IMR-90 (cell line): Measurements from ENCODE around the gene TRIM44. TPM values are rescaled to one million over a fixed set of nuclear protein-coding genes. Genes with fewer than 3 reads are reported as not detected.

Experiments
- ATAC-seq: fragments of 200-7000 bp; cut with Tn5 transposase; 2 replicates; pipeline ENCODE4 v1.9.1; 2020; ENCODE audit warnings: low read depth, mild to moderate bottlenecking, moderate library complexity
- BruUV-seq: library from RNA; stranded (reverse); fragments of 400-500 nt; replicated peaks from 2 replicates; lab custom pipeline; 2021; lab: Mats Ljungman, UMichigan
- CTCF ChIA-PET: fragments of 300-600 bp; formaldehyde crosslinking; extraction: SDS; loops from one replicate; lab custom pipeline; 2021; ENCODE audit warnings: antibody characterized with exemption; lab: Yijun Ruan, JAX
- POLR2A ChIA-PET: fragments of 300-600 bp; sonication (Branson Sonifier 250); formaldehyde crosslinking; loops from one replicate; lab custom pipeline; 2022; ENCODE audit warnings: antibody characterized with exemption; ENCODE audit not compliant: unreplicated experiment; lab: Charles Lee
- DNase-seq: peaks from one replicate; pipeline ENCODE4 v3.0.0; 2013
- H2AFZ ChIP-seq: replicated peaks from 2 replicates; pipeline ENCODE3; 2013; ENCODE audit warnings: low read length, mild to moderate bottlenecking; ENCODE audit not compliant: poor library complexity
- H2AK5ac ChIP-seq: 2 replicates; pipeline ENCODE4 v1.6.1; 2013; ENCODE audit warnings: low read depth, low read length, inconsistent platforms
- H2AK9ac ChIP-seq: replicated peaks from 2 replicates; pipeline ENCODE3; 2013; ENCODE audit warnings: mild to moderate bottlenecking, low read depth, low read length, moderate library complexity; ENCODE audit not compliant: poor library complexity
- H2BK120ac ChIP-seq: 2 replicates; pipeline ENCODE4 v1.6.1; 2013; ENCODE audit warnings: low read depth, low read length, inconsistent platforms
- H2BK15ac ChIP-seq: 3 replicates; pipeline ENCODE4 v1.6.1; 2013; ENCODE audit warnings: low read depth, low read length, inconsistent platforms
- H2BK20ac ChIP-seq: 2 replicates; pipeline ENCODE4 v1.6.1; 2013; ENCODE audit warnings: low read depth, mild to moderate bottlenecking, inconsistent platforms, low read length, moderate library complexity
- H2BK5ac ChIP-seq: 2 replicates; pipeline ENCODE4 v1.6.1; 2013; ENCODE audit warnings: mild to moderate bottlenecking, low read depth, low read length, inconsistent platforms; ENCODE audit not compliant: poor library complexity, severe bottlenecking
- H3K14ac ChIP-seq: replicated peaks from 2 replicates; pipeline ENCODE4 v1.6.1; 2013; ENCODE audit warnings: low read depth, low read length, inconsistent platforms
- H3K18ac ChIP-seq: 2 replicates; pipeline ENCODE4 v1.6.1; 2013; ENCODE audit warnings: low read depth, low read length, control low read depth
- H3K23ac ChIP-seq: 2 replicates; pipeline ENCODE4 v1.6.1; 2013; ENCODE audit warnings: low read depth, low read length, inconsistent platforms
- H3K27ac ChIP-seq: 2 replicates; pipeline ENCODE4 v1.5.1; 2013; ENCODE audit warnings: mild to moderate bottlenecking, control low read depth, low read length; ENCODE audit not compliant: insufficient read depth
- H3K27me3 ChIP-seq: 2 replicates; pipeline ENCODE4 v1.6.1; 2013; ENCODE audit warnings: low read length; ENCODE audit not compliant: control insufficient read depth, insufficient read depth
- H3K36me3 ChIP-seq: 2 replicates; pipeline ENCODE4 v1.6.1; 2013; ENCODE audit warnings: low read length, mixed read lengths; ENCODE audit not compliant: control insufficient read depth, insufficient read depth
- H3K4ac ChIP-seq: 2 replicates; pipeline ENCODE4 v1.6.1; 2013; ENCODE audit warnings: low read depth, low read length, inconsistent platforms
- H3K4me1 ChIP-seq: 2 replicates; pipeline ENCODE4 v1.6.1; 2013; ENCODE audit warnings: low read length, mixed read lengths; ENCODE audit not compliant: control insufficient read depth, insufficient read depth
- H3K4me2 ChIP-seq: 2 replicates; pipeline ENCODE4 v1.6.1; 2013; ENCODE audit warnings: low read depth, mild to moderate bottlenecking, control low read depth, low read length, moderate library complexity
- H3K4me3 ChIP-seq: 2 replicates; pipeline ENCODE4 v1.5.1; 2013; ENCODE audit warnings: low read depth, mild to moderate bottlenecking, control low read depth, low read length, moderate library complexity; ENCODE audit not compliant: insufficient read depth
- H3K56ac ChIP-seq: 2 replicates; pipeline ENCODE4 v1.6.1; 2013; ENCODE audit warnings: low read length, inconsistent platforms; ENCODE audit not compliant: insufficient read depth; ENCODE audit errors: extremely low read depth
- H3K79me1 ChIP-seq, 2 experiments: 2 replicates each; pipeline ENCODE4 v1.6.1; 2013; ENCODE audit warnings: low read length in 2 of 2, inconsistent platforms in 1 of 2, low read depth in 1 of 2
- H3K9ac ChIP-seq: 2 replicates; pipeline ENCODE4 v1.6.1; 2013; ENCODE audit warnings: low read depth, low read length, control low read depth
- H3K9me1 ChIP-seq: 2 replicates; pipeline ENCODE4 v1.6.1; 2013; ENCODE audit warnings: low read length, inconsistent platforms; ENCODE audit not compliant: insufficient read depth
- H3K9me3 ChIP-seq: 2 replicates; pipeline ENCODE4 v1.6.1; 2013; ENCODE audit warnings: low read length; ENCODE audit not compliant: control insufficient read depth, insufficient read depth
- H4K20me1 ChIP-seq: 2 replicates; pipeline ENCODE4 v1.6.1; 2013; ENCODE audit warnings: low read length, inconsistent platforms; ENCODE audit not compliant: insufficient read depth
- H4K5ac ChIP-seq: 2 replicates; pipeline ENCODE4 v1.6.1; 2013; ENCODE audit warnings: mild to moderate bottlenecking, low read depth, low read length, control low read depth
- H4K8ac ChIP-seq, 2 experiments: 2 replicates each; pipeline ENCODE4 v1.6.1; 2013; ENCODE audit warnings: low read depth in 2 of 2, low read length in 2 of 2, control low read depth in 1 of 2, inconsistent platforms in 1 of 2
- H4K91ac ChIP-seq: 2 replicates; pipeline ENCODE4 v1.6.1; 2013; ENCODE audit warnings: low read depth, low read length, inconsistent platforms; ENCODE audit not compliant: insufficient read depth
- CEBPB ChIP-seq: IDR thresholded peaks from 2 replicates; pipeline ENCODE4 v1.6.1; 2012; ENCODE audit warnings: low read depth, low read length, improper control_type of control experiment
- CHD1 ChIP-seq: IDR thresholded peaks from 2 replicates; pipeline ENCODE4 v1.6.1; 2012; ENCODE audit warnings: low read depth, low read length, improper control_type of control experiment
- FOS ChIP-seq: fragments of 150-350 bp; IDR thresholded peaks from 2 replicates; pipeline ENCODE4 v1.6.1; 2016; ENCODE audit warnings: low read depth, low read length
- MAFK ChIP-seq: IDR thresholded peaks from 2 replicates; pipeline ENCODE4 v1.6.1; 2012; ENCODE audit warnings: low read depth, low read length, improper control_type of control experiment
- MXI1 ChIP-seq: IDR thresholded peaks from 2 replicates; pipeline ENCODE4 v1.6.1; 2012; ENCODE audit warnings: low read depth, mild to moderate bottlenecking, low read length, moderate library complexity, borderline replicate concordance
- NFE2L2 ChIP-seq: fragments of 150-350 bp; IDR thresholded peaks from 2 replicates; pipeline ENCODE4 v1.6.1; 2016; ENCODE audit warnings: low read depth, mild to moderate bottlenecking, low read length
- RCOR1 ChIP-seq: IDR thresholded peaks from 2 replicates; pipeline ENCODE4 v1.6.1; 2012; ENCODE audit warnings: mild to moderate bottlenecking, low read length, improper control_type of control experiment; ENCODE audit not compliant: insufficient replicate concordance
- whole genome bisulfite sequencing, 2 experiments: methylation state at CpG; one replicate each; pipeline versions ENCODE4 v1.1.5 to v1.1.7; 2013; ENCODE audit warnings: missing lambda C conversion rate in 2 of 2; ENCODE audit not compliant: insufficient read length in 1 of 2; ENCODE audit errors: extremely low coverage in 2 of 2; 5-methylcytosine and 5-hydroxymethylcytosine counted together
- dilution Hi-C: fragments of 300-500 bp; cut with HindIII; formaldehyde crosslinking; loops from one replicate; pipeline ENCODE4 v1.14.3; 2018; ENCODE audit warnings: low sequenced_read_pairs; ENCODE audit not compliant: unreplicated experiment
- in situ Hi-C: fragments of 300-500 bp; cut with MboI; formaldehyde crosslinking; loops from 3 replicates; pipeline ENCODE4 v1.14.3; 2019; ENCODE audit warnings: low sequenced_read_pairs, inconsistent platforms, mixed read lengths
- intact Hi-C: fragments of 100-400 bp; cut with micrococcal nuclease; formaldehyde crosslinking; loops from 2 replicates; pipeline ENCODE4 v1.10.0; 2022
- polyA plus RNA-seq, 3 experiments: library from polyadenylated mRNA; depleted of rRNA; stranded (reverse); fragments of >200 nt; gene quantifications; 2 replicates each; pipeline ENCODE4 v1.2.3, GENCODE V29; 2012; ENCODE audit warnings: low replicate concordance in 1 of 3
- total RNA-seq: library from RNA; depleted of rRNA; stranded (reverse); fragments of >200 nt; gene quantifications from 2 replicates; pipeline ENCODE4 v1.2.3, GENCODE V29; 2012
- TF ChIP-seq, protein P1 (sequence below): conservative IDR thresholded peaks from 2 replicates; pipeline ENCODE4 v1.5.1; 2012; ENCODE audit warnings: mild to moderate bottlenecking, low read depth, low read length, improper control_type of control experiment

Gene TRIM44
- total and polyA plus RNA-seq, 2 of the 4 experiments (the other 2 are of a cell fraction) = 50.7 to 104 TPM

DNA sequence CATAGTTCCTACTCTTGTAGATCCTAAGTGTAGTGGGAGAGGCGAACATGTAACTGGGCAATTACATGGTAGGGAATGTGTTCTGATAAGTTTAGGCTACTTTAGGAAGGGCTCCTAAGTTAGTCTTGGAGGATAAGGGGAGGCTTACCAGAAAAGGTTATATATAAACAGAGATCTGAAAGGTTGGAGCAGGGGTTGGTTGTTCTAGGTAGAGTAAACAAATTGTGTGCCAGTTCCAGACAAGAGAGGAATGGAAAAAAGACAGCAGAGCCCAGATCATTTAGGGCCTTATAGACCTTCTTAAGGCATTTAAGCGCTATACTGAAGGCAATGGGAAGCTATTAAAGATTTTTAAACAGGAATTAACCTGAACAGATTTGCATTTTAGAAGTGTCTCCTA, 74.4 kb downstream of the TRIM44 start:
- Histone ChIP-seq H2AFZ (no peak overlapping the region), H2BK120ac (no peak overlapping the region)
- no TSS peak for BruUV-seq

More for the DNA sequence above, 74.4 kb downstream of the TRIM44 start:
- Histone ChIP-seq H3K9me3 (no peaks in the 10 kb centered on the region; the same call in 1 of the 2 replicates), H4K5ac (no peak overlapping the region), H3K14ac (no peak overlapping the region), H3K4me1 (no peaks in the 10 kb centered on the region), H3K79me1 (peaks cover 21 to 30% of the 10 kb centered on the region in 2 experiments), H4K20me1 (no peaks in the 10 kb centered on the region), H2AK9ac (no peak overlapping the region), H3K4me3 (no peak overlapping the region), H3K56ac (no peak overlapping the region), H2BK5ac (no peak overlapping the region), H3K27ac (no peak overlapping the region), H2BK20ac (no peak overlapping the region), H3K36me3 (peaks cover 5% of the 10 kb centered on the region), H3K18ac (no peak overlapping the region), H3K4me2 (no peak overlapping the region), H2BK15ac (no peak overlapping the region), H2AK5ac (no peak overlapping the region), H3K23ac (no peak overlapping the region), H3K9me1 (no peaks in the 10 kb centered on the region), H3K4ac (no peak overlapping the region), H3K9ac (no peak overlapping the region), H4K8ac (no peak overlapping the region), H4K91ac (no peak overlapping the region), H3K27me3 (no peaks in the 10 kb centered on the region)
- WGBS, 2 experiments = 100% methylated on average over 1 of the region's 2 CpGs; no CpG with 5 or more reads in 1 of the 2 experiments
- DNase-seq = no peak
- no peak for ATAC-seq
- dilution Hi-C loops (no loop called here), intact Hi-C loops (no loop called here), in situ Hi-C loops (loop anchor here (10.0 kb wide), 1 partner anchor 748 kb away; no protein-coding TSS in a partner anchor)
- ChIA-PET POLR2A (no interaction called here), CTCF (no interaction called here)
- TF ChIP-seq FOS (no peak), RCOR1 (no peak), MAFK (no peak), NFE2L2 (no peak), MXI1 (no peak), CHD1 (no peak), CEBPB (no peak)
- TF ChIP-seq, protein P1, sequence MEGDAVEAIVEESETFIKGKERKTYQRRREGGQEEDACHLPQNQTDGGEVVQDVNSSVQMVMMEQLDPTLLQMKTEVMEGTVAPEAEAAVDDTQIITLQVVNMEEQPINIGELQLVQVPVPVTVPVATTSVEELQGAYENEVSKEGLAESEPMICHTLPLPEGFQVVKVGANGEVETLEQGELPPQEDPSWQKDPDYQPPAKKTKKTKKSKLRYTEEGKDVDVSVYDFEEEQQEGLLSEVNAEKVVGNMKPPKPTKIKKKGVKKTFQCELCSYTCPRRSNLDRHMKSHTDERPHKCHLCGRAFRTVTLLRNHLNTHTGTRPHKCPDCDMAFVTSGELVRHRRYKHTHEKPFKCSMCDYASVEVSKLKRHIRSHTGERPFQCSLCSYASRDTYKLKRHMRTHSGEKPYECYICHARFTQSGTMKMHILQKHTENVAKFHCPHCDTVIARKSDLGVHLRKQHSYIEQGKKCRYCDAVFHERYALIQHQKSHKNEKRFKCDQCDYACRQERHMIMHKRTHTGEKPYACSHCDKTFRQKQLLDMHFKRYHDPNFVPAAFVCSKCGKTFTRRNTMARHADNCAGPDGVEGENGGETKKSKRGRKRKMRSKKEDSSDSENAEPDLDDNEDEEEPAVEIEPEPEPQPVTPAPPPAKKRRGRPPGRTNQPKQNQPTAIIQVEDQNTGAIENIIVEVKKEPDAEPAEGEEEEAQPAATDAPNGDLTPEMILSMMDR = no peak
